Fibroblast of skin of right quadriceps (primary cell): ENCODE measurements around the gene SLAMF9.

Source experiments
- DNase-seq: peaks from one replicate; pipeline ENCODE4 v3.0.0-alpha.2; 2013

SLAMF9 gene

GRCh38 chr1:159932296-159933285 lies 21.4 kb downstream of the SLAMF9 start:
- DNase-seq: no peak

- no peak for DNase-seq
Measured at GRCh38 chr1:159931795-159932173, 22.3 kb downstream of the SLAMF9 start.

- DNase-seq: no peak
Measured at GRCh38 chr1:159931101-159931794, 22.8 kb downstream of the SLAMF9 start.

GRCh38 chr1:159930634-159931033 lies 23.4 kb downstream of the SLAMF9 start:
- DNase-seq: no peak

GRCh38 chr1:159930216-159930615 lies 23.8 kb downstream of the SLAMF9 start:
- no peak for DNase-seq

GRCh38 chr1:159929155-159930051 lies 24.6 kb downstream of the SLAMF9 start:
- DNase-seq: no peak

GRCh38 chr1:159928491-159929050 lies 25.5 kb downstream of the SLAMF9 start:
- no peak for DNase-seq

GRCh38 chr1:159927849-159928431 lies 26.1 kb downstream of the SLAMF9 start:
- DNase-seq: no peak

- no peak for DNase-seq
Measured at GRCh38 chr1:159927211-159927848, 26.7 kb downstream of the SLAMF9 start.

GRCh38 chr1:159925719-159926078 lies 28.3 kb downstream of the SLAMF9 start:
- DNase-seq: no peak

GRCh38 chr1:159924791-159925718 lies 29.0 kb downstream of the SLAMF9 start, which contains the start of gene TAGLN2:
TAGLN2 (minus strand) TSS chr1:159925507; CDS start chr1:159920509, 4,998 bp downstream.
- DNase-seq: peak; percentile 89

GRCh38 chr1:159924025-159924790 lies 29.8 kb downstream of the SLAMF9 start:
- DNase-seq: peak; percentile 88

GRCh38 chr1:159923203-159924024 lies 30.6 kb downstream of the SLAMF9 start:
- DNase-seq: peak; percentile 80

GRCh38 chr1:159922511-159923202 lies 31.4 kb downstream of the SLAMF9 start:
- DNase-seq: no peak

GRCh38 chr1:159921700-159922504 lies 32.1 kb downstream of the SLAMF9 start:
- peak; percentile 21 for DNase-seq

- no peak for DNase-seq
Measured at GRCh38 chr1:159921251-159921650, 32.8 kb downstream of the SLAMF9 start.

- no peak for DNase-seq
Measured at GRCh38 chr1:159920651-159921050, 33.4 kb downstream of the SLAMF9 start.
